Measurements from ENCODE around the gene ANKRD28.

Gene ANKRD28

GRCh38 chr3:15831927-15832326 is 34.1 kb upstream of the ANKRD28 start:
- peak; percentile 3 for DNase-seq (ENCODE audit: low read depth)
- TF ChIP-seq CTCF (conservative IDR thresholded peaks at IDR 0.05; ENCODE audit: low read depth, low read length), result no peak
- no peak overlapping the region for H3K4me3 ChIP-seq (ENCODE audit: low read depth, low read length)

- no peak for TF ChIP-seq CTCF (conservative IDR thresholded peaks at IDR 0.05; ENCODE audit: low read depth, low read length)
- DNase-seq (ENCODE audit: low read depth), result no peak
- H3K4me3 ChIP-seq (ENCODE audit: low read depth, low read length), result no peak overlapping the region
Measured at GRCh38 chr3:15825016-15825415, 27.2 kb upstream of the ANKRD28 start.

GRCh38 chr3:15823092-15823491 is 25.3 kb upstream of the ANKRD28 start:
- TF ChIP-seq CTCF (conservative IDR thresholded peaks at IDR 0.05; ENCODE audit: low read depth, low read length), result no peak
- DNase-seq (ENCODE audit: low read depth), result no peak
- H3K4me3 ChIP-seq (ENCODE audit: low read depth, low read length), result no peak overlapping the region

DNA sequence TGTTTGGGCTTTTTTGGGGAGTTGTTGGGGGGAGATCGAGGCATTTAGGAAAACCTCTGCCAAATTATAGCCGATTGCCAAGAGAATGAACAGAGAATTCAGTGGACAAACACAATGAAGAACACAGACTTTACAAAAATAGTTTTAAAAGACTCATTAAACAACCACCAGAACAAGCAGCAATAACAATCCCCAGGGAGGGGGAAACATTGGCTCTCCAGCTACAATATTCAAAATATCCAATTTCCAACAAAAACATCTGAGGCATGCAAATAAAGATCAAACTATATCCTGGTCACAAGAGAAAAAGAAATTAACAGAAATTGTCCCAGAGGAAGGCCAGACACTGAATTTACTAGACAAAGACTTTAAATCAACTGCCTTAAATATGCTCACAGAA is 24.5 kb upstream of the ANKRD28 start:
- no peak for TF ChIP-seq CTCF (conservative IDR thresholded peaks at IDR 0.05; ENCODE audit: low read depth, low read length)
- no peak overlapping the region for H3K4me3 ChIP-seq (ENCODE audit: low read depth, low read length)
- DNase-seq (ENCODE audit: low read depth), result no peak

DNA sequence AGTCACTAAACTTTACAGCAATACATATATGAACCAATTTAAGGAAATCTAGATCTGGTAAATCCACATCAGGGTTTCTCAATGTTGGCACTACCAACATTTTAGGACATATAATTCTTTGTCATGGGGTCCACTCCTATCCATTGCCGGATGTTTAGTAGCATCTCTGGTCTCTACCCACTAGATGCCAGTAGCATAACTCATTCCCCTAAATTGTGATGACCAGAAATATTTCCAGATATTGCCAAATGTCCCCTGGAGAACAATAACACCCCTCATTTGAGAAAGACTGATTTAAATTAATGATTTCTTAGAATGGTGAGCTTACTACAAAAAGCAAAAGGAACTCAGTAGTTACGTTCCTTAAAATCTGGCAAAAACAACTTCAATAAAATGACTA is 23.1 kb upstream of the ANKRD28 start:
- no peak for TF ChIP-seq CTCF (conservative IDR thresholded peaks at IDR 0.05; ENCODE audit: low read depth, low read length)
- peak; percentile 25 for DNase-seq (ENCODE audit: low read depth)

GRCh38 chr3:15819576-15819975 is 21.8 kb upstream of the ANKRD28 start:
- TF ChIP-seq CTCF (conservative IDR thresholded peaks at IDR 0.05; ENCODE audit: low read depth, low read length), result no peak
- no peak overlapping the region for H3K4me3 ChIP-seq (ENCODE audit: low read depth, low read length)
- DNase-seq (ENCODE audit: low read depth), result no peak

More for the DNA sequence above, 23.1 kb upstream of the ANKRD28 start:
- H3K4me3 ChIP-seq (ENCODE audit: low read depth, low read length), result no peak overlapping the region

GRCh38 chr3:15819043-15819442 is 21.3 kb upstream of the ANKRD28 start:
- no peak for DNase-seq (ENCODE audit: low read depth)
- no peak for TF ChIP-seq CTCF (conservative IDR thresholded peaks at IDR 0.05; ENCODE audit: low read depth, low read length)
- no peak overlapping the region for H3K4me3 ChIP-seq (ENCODE audit: low read depth, low read length)
